ENCODE results near the gene GMEB2. TPM values are rescaled to one million over a fixed set of nuclear protein-coding genes. Genes with fewer than 3 reads are reported as not detected.

Gene GMEB2
- total RNA-seq, 6 experiments from 2014 or later, result 3.2 to 7.0 (median 5.1) TPM

DNA sequence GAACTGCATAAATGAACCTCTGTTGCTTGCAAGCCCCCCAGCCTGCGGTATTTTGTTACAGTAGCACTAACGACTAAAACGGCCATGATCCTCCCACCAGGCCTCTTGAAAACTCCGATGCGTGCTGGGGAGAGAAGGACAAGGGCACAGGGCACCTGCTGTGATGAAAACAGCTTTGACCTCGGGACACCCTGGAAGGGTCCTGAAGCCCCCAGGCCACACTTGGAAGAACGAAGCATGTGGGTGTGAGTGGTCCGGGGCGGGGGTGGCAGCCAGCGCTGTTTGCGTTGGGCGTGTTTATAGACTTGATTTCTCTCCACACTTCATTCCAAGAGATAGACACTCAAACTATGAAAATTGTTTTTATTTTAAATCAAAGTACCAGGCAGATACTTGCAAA is 39.6 kb downstream of the GMEB2 start:
- WGBS (ENCODE audit: insufficient coverage, low coverage, low lambda C conversion rate, missing lambda C conversion rate), result 96% methylated on average over 11 of the region's 12 CpGs

DNA sequence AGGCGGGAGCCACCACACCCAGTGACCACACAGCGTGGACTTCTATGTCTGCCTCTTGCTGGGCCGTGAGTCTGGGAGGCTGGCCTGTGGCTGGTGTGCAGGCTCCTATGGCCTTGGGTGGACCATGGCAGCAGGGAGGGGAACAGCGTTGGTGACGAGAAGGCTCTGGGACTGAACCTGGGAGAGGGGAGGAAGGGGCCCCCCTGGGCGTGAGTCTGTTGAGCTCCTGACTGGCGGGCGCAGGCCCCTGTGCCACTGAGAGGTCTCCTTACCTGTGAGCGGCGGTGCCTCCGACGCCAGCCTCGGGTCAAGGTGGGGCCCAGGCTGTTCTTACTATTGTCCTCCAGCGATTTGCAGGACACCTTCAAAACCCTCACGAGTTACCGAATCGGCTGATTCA is 40.1 kb downstream of the GMEB2 start:
- peak in 1 of 3 donors; percentile 11 for DNase-seq
- Histone ChIP-seq H3K4me3 (no peak overlapping the region), H3K4me1 (no peaks in the 10 kb centered on the region), H3K27ac (no peak overlapping the region), H3K36me3 (peaks cover 0 to 15% (median 3%) of the 10 kb centered on the region in 4 donors), H3K9me3 (no peaks in the 10 kb centered on the region), H3K27me3 (no peaks in the 10 kb centered on the region)
- no CpG with 5 or more reads among the region's 17 CpGs for WGBS (ENCODE audit: insufficient coverage, low coverage, low lambda C conversion rate, missing lambda C conversion rate)
- no peak for TF ChIP-seq POLR2A (IDR thresholded peaks at IDR 0.05)
- TF ChIP-seq, protein P1, sequence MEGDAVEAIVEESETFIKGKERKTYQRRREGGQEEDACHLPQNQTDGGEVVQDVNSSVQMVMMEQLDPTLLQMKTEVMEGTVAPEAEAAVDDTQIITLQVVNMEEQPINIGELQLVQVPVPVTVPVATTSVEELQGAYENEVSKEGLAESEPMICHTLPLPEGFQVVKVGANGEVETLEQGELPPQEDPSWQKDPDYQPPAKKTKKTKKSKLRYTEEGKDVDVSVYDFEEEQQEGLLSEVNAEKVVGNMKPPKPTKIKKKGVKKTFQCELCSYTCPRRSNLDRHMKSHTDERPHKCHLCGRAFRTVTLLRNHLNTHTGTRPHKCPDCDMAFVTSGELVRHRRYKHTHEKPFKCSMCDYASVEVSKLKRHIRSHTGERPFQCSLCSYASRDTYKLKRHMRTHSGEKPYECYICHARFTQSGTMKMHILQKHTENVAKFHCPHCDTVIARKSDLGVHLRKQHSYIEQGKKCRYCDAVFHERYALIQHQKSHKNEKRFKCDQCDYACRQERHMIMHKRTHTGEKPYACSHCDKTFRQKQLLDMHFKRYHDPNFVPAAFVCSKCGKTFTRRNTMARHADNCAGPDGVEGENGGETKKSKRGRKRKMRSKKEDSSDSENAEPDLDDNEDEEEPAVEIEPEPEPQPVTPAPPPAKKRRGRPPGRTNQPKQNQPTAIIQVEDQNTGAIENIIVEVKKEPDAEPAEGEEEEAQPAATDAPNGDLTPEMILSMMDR (IDR thresholded peaks at IDR 0.05), result no peak
- ATAC-seq, result no peak
- intact Hi-C loops (cut with DNase I), result no loop called here

More for the DNA sequence above, 39.6 kb downstream of the GMEB2 start:
- Histone ChIP-seq H3K4me3 (no peak overlapping the region), H3K4me1 (no peaks in the 10 kb centered on the region), H3K27ac (no peak overlapping the region), H3K9me3 (no peaks in the 10 kb centered on the region), H3K36me3 (peaks cover 0 to 20% (median 4%) of the 10 kb centered on the region in 4 donors), H3K27me3 (no peaks in the 10 kb centered on the region)
- intact Hi-C loops (cut with DNase I), result no loop called here
- DNase-seq (peak in 1 of 3 donors; percentile 9), ATAC-seq (no peak)
- no peak for TF ChIP-seq POLR2A (IDR thresholded peaks at IDR 0.05)
- TF ChIP-seq, protein P1 (IDR thresholded peaks at IDR 0.05), result no peak

DNA sequence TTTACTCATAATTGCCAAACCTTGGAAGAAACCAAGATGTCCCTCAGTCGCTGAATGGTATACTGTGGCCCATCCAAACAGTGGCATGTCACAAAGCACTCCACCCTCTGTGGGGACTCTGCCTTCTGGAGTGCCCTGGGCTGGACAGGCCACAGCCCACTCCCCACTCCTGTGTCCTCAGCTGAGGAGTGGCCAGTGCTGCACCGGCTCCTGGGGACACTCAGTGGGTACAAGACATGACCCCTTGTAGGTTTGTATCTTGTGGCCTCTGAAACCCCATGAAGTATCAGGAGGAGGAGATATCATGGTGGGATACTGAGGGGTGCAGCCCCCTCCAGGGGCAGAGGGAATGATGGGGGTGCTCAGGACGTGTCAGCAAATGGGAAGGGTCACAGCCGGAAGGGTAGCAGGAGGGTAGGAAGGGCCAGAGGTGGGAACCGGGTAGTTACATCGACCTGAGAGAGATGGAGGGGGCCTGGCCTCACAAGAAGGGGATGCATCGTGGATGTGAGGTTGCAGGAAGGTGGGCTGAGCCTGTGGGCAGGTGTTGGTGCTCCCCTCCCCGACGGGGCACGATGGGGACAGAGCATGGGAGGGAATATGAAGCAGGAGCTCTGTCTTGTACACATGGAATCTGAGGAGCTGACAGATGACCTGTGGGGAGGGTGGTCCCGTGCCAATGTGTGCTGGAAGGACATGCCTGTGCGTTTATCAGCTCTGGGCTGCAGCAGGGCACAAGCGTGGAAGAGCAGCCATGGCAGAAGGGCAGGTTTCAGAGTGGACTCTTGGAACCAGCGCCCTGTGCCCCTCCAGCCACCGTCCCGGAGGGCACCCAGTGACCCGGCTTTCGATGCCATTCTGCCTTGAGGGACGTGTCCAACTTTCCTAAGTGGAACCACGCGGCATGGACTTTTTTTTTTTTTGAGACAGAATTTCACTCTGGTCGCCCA is 41.0 kb downstream of the GMEB2 start:
- Histone ChIP-seq H3K36me3 (peaks cover 0 to 9% (median 3%) of the 10 kb centered on the region in 4 donors), H3K4me1 (no peaks in the 10 kb centered on the region), H3K27ac (no peak overlapping the region), H3K9me3 (no peaks in the 10 kb centered on the region), H3K27me3 (no peaks in the 10 kb centered on the region), H3K4me3 (no peak overlapping the region)
- whole genome bisulfite sequencing (ENCODE audit: insufficient coverage, low coverage, low lambda C conversion rate, missing lambda C conversion rate), result 63% methylated on average over 11 of the region's 22 CpGs
- ATAC-seq (no peak), DNase-seq (peak in 1 of 3 donors; percentile 45)
- TF ChIP-seq, protein P1 (IDR thresholded peaks at IDR 0.05), result no peak
- no peak for TF ChIP-seq POLR2A (IDR thresholded peaks at IDR 0.05)
- intact Hi-C loops (cut with DNase I), result no loop called here

DNA sequence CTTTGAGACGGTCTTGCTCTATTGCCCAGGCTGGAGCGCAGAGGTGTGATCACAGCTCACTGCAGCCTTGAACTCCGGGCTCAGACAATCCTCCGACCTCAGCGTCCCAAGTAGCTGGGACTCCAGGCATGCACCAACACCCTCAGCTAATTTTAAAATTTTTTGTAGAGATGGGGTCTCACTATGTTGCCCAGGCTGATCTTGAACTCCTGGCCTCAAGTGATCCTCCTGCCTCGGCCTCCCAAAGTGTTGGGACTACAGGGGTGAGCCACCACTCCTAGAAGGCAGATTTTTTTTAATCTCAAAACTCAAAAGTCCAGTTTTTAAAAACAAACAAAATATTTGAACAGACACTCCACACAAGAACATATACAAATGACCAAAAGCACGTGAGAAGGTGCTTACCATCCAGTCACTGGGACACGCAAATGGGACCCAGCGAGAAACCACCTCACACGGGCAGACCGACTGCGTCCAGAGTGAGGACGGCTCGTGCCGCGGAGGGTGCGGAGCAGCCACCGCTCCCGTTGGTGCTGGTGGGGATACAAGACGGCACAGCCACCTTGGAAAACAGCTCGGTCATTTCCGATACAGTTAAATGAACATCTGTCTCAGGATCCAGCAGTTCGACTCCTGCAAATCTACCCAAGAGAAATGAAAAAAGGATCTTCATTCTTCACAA is 44.4 kb downstream of the GMEB2 start:
- no peaks in the 10 kb centered on the region for H3K4me1 ChIP-seq
- 76% methylated on average over 12 of the region's 23 CpGs for WGBS (ENCODE audit: insufficient coverage, low coverage, low lambda C conversion rate, missing lambda C conversion rate)
- intact Hi-C loops (cut with DNase I), result no loop called here
- no peaks in the 10 kb centered on the region for H3K27me3 ChIP-seq
- no peaks in the 10 kb centered on the region for H3K9me3 ChIP-seq
- no peak overlapping the region for H3K4me3 ChIP-seq
- TF ChIP-seq, protein P1 (IDR thresholded peaks at IDR 0.05), result no peak
- TF ChIP-seq POLR2A (IDR thresholded peaks at IDR 0.05), result no peak
- ATAC-seq (no peak), DNase-seq (no peak)
- H3K27ac ChIP-seq, result no peak overlapping the region
- no peaks in the 10 kb centered on the region for H3K36me3 ChIP-seq

All from right lobe of liver (tissue), 6 donors.